Mesendoderm (in vitro differentiated cells): Measurements from ENCODE around the gene PANK2.

Experiments used
- DNase-seq: peaks from one replicate; pipeline ENCODE4 v3.0.0; 2013
- H2AK5ac ChIP-seq: 2 replicates; pipeline ENCODE4 v1.6.1; 2013; ENCODE audit warnings: low read length, inconsistent platforms
- H2BK120ac ChIP-seq: 2 replicates; pipeline ENCODE4 v1.6.1; 2013; ENCODE audit warnings: low read depth, mild to moderate bottlenecking, low read length, moderate library complexity, mixed read lengths
- H2BK15ac ChIP-seq: replicated peaks from 2 replicates; pipeline ENCODE4 v1.6.1; 2013; ENCODE audit warnings: low read depth, mild to moderate bottlenecking, moderate library complexity
- H2BK5ac ChIP-seq: 2 replicates; pipeline ENCODE4 v1.6.1; 2013; ENCODE audit warnings: low read length, inconsistent platforms
- H3K18ac ChIP-seq: 2 replicates; pipeline ENCODE4 v1.6.1; 2013; ENCODE audit warnings: mild to moderate bottlenecking, low read length, mixed read lengths
- H3K23ac ChIP-seq: one replicate; pipeline ENCODE4 v1.6.1; 2013; ENCODE audit warnings: low read length
- H3K27ac ChIP-seq: 2 replicates; pipeline ENCODE4 v1.5.1; 2013; ENCODE audit warnings: low read depth, mild to moderate bottlenecking, inconsistent platforms, low read length, moderate library complexity
- H3K27me3 ChIP-seq: 2 replicates; pipeline ENCODE4 v1.6.1; 2013; ENCODE audit warnings: low read length, control low read depth, mild to moderate bottlenecking, inconsistent platforms; ENCODE audit not compliant: insufficient read depth, poor library complexity
- H3K36me3 ChIP-seq: 2 replicates; pipeline ENCODE4 v1.6.1; 2013; ENCODE audit warnings: low read length, inconsistent platforms; ENCODE audit not compliant: control insufficient read depth, insufficient read depth
- H3K4ac ChIP-seq: one replicate; pipeline ENCODE4 v1.6.1; 2013; ENCODE audit warnings: low read depth, mild to moderate bottlenecking, low read length, moderate library complexity
- H3K4me1 ChIP-seq: 2 replicates; pipeline ENCODE4 v1.6.1; 2013; ENCODE audit warnings: low read depth, low read length, inconsistent platforms; ENCODE audit not compliant: control insufficient read depth
- H3K4me2 ChIP-seq: 2 replicates; pipeline ENCODE4 v1.6.1; 2013; ENCODE audit warnings: low read length
- H3K4me3 ChIP-seq: 2 replicates; pipeline ENCODE4 v1.5.1; 2013; ENCODE audit warnings: mild to moderate bottlenecking, low read length
- H3K56ac ChIP-seq: one replicate; pipeline ENCODE4 v1.6.1; 2013; ENCODE audit warnings: low read length
- H3K79me1 ChIP-seq: 2 replicates; pipeline ENCODE4 v1.6.1; 2013; ENCODE audit warnings: low read length, inconsistent platforms
- H3K79me2 ChIP-seq: 2 replicates; pipeline ENCODE4 v1.6.1; 2013; ENCODE audit warnings: mild to moderate bottlenecking, low read length; ENCODE audit not compliant: control insufficient read depth, insufficient read depth
- H3K9ac ChIP-seq: 2 replicates; pipeline ENCODE4 v1.6.1; 2013; ENCODE audit warnings: low read length, inconsistent platforms
- H4K5ac ChIP-seq: one replicate; pipeline ENCODE4 v1.6.1; 2013; ENCODE audit warnings: low read length
- H4K8ac ChIP-seq: one replicate; pipeline ENCODE4 v1.6.1; 2013; ENCODE audit warnings: low read depth, mild to moderate bottlenecking, control low read depth, low read length, moderate library complexity
- WGBS: extraction: QIAGEN DNeasy Blood & Tissue Kit; methylation state at CpG from one replicate; pipeline ENCODE4 v1.1.7; 2013; ENCODE audit warnings: low lambda C conversion rate, missing lambda C conversion rate; ENCODE audit not compliant: insufficient coverage; ENCODE audit errors: extremely low coverage; 5-methylcytosine and 5-hydroxymethylcytosine counted together

The PANK2 gene

GRCh38 chr20:3909952-3910366 is 20.8 kb downstream of the PANK2 start:
- Histone ChIP-seq H4K8ac (no peak overlapping the region), H3K4me3 (no peak overlapping the region), H3K23ac (no peak overlapping the region), H3K4me1 (no peaks in the 10 kb centered on the region), H3K27ac (no peak overlapping the region), H3K36me3 (peaks cover 18% of the 10 kb centered on the region), H3K4ac (no peak overlapping the region), H3K18ac (no peak overlapping the region), H4K5ac (no peak overlapping the region), H2BK5ac (no peak overlapping the region), H2BK120ac (no peak overlapping the region), H3K79me1 (peaks cover 14% of the 10 kb centered on the region), H2BK15ac (no peak overlapping the region), H3K9ac (no peak overlapping the region), H3K4me2 (no peak overlapping the region), H3K27me3 (no peaks in the 10 kb centered on the region), H3K56ac (no peak overlapping the region), H2AK5ac (no peak overlapping the region), H3K79me2 (peaks cover 71% of the 10 kb centered on the region)
- DNase-seq, result no peak

GRCh38 chr20:3910853-3911252 is 21.7 kb downstream of the PANK2 start:
- H3K18ac ChIP-seq, result no peak overlapping the region
- no CpG with 5 or more reads among the region's 2 CpGs for WGBS

GRCh38 chr20:3911956-3912355 is 22.8 kb downstream of the PANK2 start:
- H4K5ac ChIP-seq, result no peak overlapping the region
- H3K27ac ChIP-seq, result no peak overlapping the region
- H3K9ac ChIP-seq, result no peak overlapping the region
- H2AK5ac ChIP-seq, result no peak overlapping the region
- no peak overlapping the region for H3K4me3 ChIP-seq
- H3K4me2 ChIP-seq, result no peak overlapping the region
- H3K23ac ChIP-seq, result no peak overlapping the region
- H3K4me1 ChIP-seq, result no peaks in the 10 kb centered on the region
- H3K18ac ChIP-seq, result no peak overlapping the region
- no peak overlapping the region for H2BK120ac ChIP-seq
- H4K8ac ChIP-seq, result no peak overlapping the region
- H3K56ac ChIP-seq, result no peak overlapping the region
- H3K27me3 ChIP-seq, result no peaks in the 10 kb centered on the region
- H3K4ac ChIP-seq, result no peak overlapping the region
- H3K79me2 ChIP-seq, result peaks cover 69% of the 10 kb centered on the region
- H2BK15ac ChIP-seq, result no peak overlapping the region
- no peak overlapping the region for H2BK5ac ChIP-seq
- peak; percentile 60 for DNase-seq
- peaks cover 22% of the 10 kb centered on the region for H3K36me3 ChIP-seq
- peaks cover 19% of the 10 kb centered on the region for H3K79me1 ChIP-seq
- 100% methylated on average over 1 of the region's 2 CpGs for WGBS

More at GRCh38 chr20:3910853-3911252, 21.7 kb downstream of the PANK2 start:
- no peak overlapping the region for H2BK5ac ChIP-seq
- H4K8ac ChIP-seq, result no peak overlapping the region
- no peak overlapping the region for H3K9ac ChIP-seq
- no peak for DNase-seq
- peaks cover 18% of the 10 kb centered on the region for H3K36me3 ChIP-seq
- H3K56ac ChIP-seq, result no peak overlapping the region
- H3K4me2 ChIP-seq, result no peak overlapping the region
- H4K5ac ChIP-seq, result no peak overlapping the region
- H3K27ac ChIP-seq, result no peak overlapping the region
- no peaks in the 10 kb centered on the region for H3K4me1 ChIP-seq
- H3K79me2 ChIP-seq, result peaks cover 69% of the 10 kb centered on the region
- H3K27me3 ChIP-seq, result no peaks in the 10 kb centered on the region
- H2AK5ac ChIP-seq, result no peak overlapping the region
- no peak overlapping the region for H3K4me3 ChIP-seq
- no peak overlapping the region for H3K23ac ChIP-seq
- no peak overlapping the region for H3K4ac ChIP-seq
- H2BK15ac ChIP-seq, result no peak overlapping the region
- H3K79me1 ChIP-seq, result peaks cover 14% of the 10 kb centered on the region
- no peak overlapping the region for H2BK120ac ChIP-seq

- Histone ChIP-seq H3K27me3 (no peaks in the 10 kb centered on the region), H3K18ac (no peak overlapping the region), H2BK5ac (no peak overlapping the region), H2AK5ac (no peak overlapping the region), H3K79me2 (peaks cover 61% of the 10 kb centered on the region), H3K36me3 (peaks cover 23% of the 10 kb centered on the region), H3K56ac (no peak overlapping the region), H3K4me1 (no peaks in the 10 kb centered on the region), H3K27ac (no peak overlapping the region), H4K5ac (no peak overlapping the region), H3K9ac (no peak overlapping the region), H3K4me2 (no peak overlapping the region), H3K4me3 (no peak overlapping the region), H4K8ac (no peak overlapping the region), H3K4ac (no peak overlapping the region), H2BK15ac (no peak overlapping the region), H2BK120ac (no peak overlapping the region), H3K79me1 (peaks cover 22% of the 10 kb centered on the region), H3K23ac (no peak overlapping the region)
- no peak for DNase-seq
- WGBS, result no CpG with 5 or more reads among the region's 2 CpGs
These were observed 25.3 kb downstream of the PANK2 start for GRCh38 chr20:3914446-3914845.

- Histone ChIP-seq H2AK5ac (no peak overlapping the region), H4K8ac (no peak overlapping the region), H2BK15ac (no peak overlapping the region), H3K79me1 (peaks cover 17% of the 10 kb centered on the region), H2BK120ac (no peak overlapping the region), H3K23ac (no peak overlapping the region), H3K56ac (no peak overlapping the region), H4K5ac (no peak overlapping the region), H3K4me3 (no peak overlapping the region), H3K79me2 (peaks cover 49% of the 10 kb centered on the region), H3K4me1 (no peaks in the 10 kb centered on the region), H3K18ac (no peak overlapping the region), H3K9ac (no peak overlapping the region), H3K36me3 (peaks cover 17% of the 10 kb centered on the region), H3K27ac (no peak overlapping the region), H3K4me2 (no peak overlapping the region), H2BK5ac (no peak overlapping the region), H3K27me3 (no peaks in the 10 kb centered on the region), H3K4ac (no peak overlapping the region)
- no CpG with 5 or more reads among the region's 2 CpGs for WGBS
- no peak for DNase-seq
These were observed 26.5 kb downstream of the PANK2 start for GRCh38 chr20:3915691-3916090.

- no peak overlapping the region for H2BK5ac ChIP-seq
- H3K27ac ChIP-seq, result no peak overlapping the region
- no peak overlapping the region for H2BK15ac ChIP-seq
- H3K27me3 ChIP-seq, result no peaks in the 10 kb centered on the region
- H3K23ac ChIP-seq, result no peak overlapping the region
- no peak overlapping the region for H4K8ac ChIP-seq
- H3K4me3 ChIP-seq, result no peak overlapping the region
- H3K79me2 ChIP-seq, result peaks cover 48% of the 10 kb centered on the region
- H3K18ac ChIP-seq, result no peak overlapping the region
- no CpG with 5 or more reads among the region's 2 CpGs for WGBS
- H3K4ac ChIP-seq, result no peak overlapping the region
- H3K4me2 ChIP-seq, result no peak overlapping the region
- no peak overlapping the region for H3K56ac ChIP-seq
- no peak overlapping the region for H2AK5ac ChIP-seq
- H3K9ac ChIP-seq, result no peak overlapping the region
- H4K5ac ChIP-seq, result no peak overlapping the region
- H3K36me3 ChIP-seq, result peaks cover 16% of the 10 kb centered on the region
- no peaks in the 10 kb centered on the region for H3K4me1 ChIP-seq
- H2BK120ac ChIP-seq, result no peak overlapping the region
- peaks cover 15% of the 10 kb centered on the region for H3K79me1 ChIP-seq
- no peak for DNase-seq
These were observed 27.2 kb downstream of the PANK2 start for GRCh38 chr20:3916364-3916763.
